ENCODE data around the gene SLC28A3.

SLC28A3 gene

DNA sequence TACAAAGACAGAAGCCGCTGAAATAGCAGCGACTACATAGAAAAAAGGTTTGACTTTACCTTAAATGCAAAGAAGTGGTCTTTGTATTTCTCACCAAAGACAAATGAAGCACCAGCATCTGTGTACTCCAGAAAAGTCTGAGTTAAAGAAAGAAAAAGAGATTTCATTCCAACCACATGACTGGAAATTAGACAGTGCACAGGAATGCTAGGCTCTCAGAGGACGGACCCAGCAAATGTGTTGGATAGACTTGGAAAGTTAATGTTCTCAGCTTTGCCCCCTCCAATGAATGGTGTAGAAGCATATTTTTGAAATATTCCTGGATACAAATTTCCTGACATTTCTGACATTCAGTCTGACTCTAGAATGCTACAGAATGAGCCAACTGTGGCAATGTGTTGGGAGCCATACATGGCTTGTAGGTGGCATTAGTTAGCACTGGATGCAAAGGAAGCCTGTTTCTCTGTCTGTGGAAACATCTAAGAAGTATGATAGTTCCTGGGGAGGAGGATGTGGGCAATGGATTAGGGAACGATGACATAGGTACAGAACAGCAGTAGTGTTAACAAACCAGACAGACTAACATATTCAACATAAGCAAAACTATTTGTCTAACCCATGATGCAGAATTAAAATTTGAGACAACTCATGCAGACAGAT is 43.3 kb downstream of the SLC28A3 start:
- no peak for DNase-seq (ENCODE audit: low spot score)

DNA sequence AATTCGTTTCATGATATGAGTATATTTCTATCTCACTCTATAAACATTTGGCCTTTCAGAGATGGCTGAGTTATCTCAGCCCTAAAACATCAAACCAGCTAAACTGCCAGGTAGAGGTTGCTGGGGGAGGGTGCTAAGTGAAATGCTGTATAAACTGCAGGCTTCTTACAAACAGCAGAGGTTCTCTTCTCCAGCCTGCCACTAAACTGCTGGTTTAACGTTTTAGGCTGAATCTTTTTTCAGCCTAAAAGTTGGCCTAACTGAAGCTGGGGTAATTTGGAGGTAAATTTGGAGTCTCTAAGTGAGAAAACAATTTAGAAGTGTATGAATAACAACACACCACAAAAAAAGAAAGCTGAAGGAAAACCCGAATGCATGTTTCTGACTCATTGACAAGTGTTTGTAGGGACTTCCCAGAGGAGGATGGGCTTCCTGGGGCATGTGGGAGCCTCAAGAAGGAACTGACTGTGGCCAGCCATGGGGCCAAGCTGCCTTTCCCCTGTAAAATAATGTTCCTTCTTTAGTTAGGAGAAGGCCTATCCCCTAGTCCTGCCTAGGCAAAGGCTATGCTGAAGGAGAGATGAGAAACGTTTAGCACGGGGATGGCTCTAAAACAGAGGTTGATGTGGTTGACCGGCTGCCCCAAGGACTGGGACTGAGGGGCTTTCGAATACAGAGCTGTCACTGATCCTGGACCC is 44.3 kb downstream of the SLC28A3 start:
- DNase-seq (ENCODE audit: low spot score): no peak

DNA sequence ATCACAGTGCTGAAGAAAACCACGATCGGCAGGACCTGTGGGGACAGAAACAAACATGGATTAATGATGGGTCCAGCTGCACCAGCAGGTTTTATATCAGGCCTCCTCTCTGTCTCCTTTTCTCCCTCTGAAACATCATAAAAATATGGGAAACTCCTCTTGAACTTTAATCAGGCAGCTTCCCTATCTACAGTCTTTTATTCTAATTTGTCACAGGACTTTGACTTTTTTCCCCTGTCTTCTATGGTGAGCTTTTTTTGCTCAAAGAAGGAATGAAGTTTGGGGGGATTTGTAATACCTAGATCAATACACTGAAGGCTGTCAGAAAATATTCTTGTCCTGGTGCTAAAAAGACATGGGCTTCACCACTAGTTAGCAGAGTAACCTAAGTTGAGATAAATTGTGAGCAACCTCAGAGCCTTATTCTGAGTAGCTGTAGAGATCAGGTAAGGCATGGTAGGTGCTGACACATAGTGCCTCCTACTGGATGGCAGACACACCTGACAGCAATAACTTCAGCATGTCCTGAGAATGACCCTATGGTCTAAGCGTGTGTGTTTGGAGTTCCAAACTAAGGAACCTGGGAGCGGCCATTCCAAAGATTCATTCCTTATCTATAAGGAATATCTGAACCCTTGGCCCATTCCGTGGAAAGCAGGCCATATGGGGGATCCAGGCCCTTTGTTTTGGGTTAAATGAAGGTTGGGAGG is 46.2 kb downstream of the SLC28A3 start:
- DNase-seq (ENCODE audit: low spot score): no peak

DNA sequence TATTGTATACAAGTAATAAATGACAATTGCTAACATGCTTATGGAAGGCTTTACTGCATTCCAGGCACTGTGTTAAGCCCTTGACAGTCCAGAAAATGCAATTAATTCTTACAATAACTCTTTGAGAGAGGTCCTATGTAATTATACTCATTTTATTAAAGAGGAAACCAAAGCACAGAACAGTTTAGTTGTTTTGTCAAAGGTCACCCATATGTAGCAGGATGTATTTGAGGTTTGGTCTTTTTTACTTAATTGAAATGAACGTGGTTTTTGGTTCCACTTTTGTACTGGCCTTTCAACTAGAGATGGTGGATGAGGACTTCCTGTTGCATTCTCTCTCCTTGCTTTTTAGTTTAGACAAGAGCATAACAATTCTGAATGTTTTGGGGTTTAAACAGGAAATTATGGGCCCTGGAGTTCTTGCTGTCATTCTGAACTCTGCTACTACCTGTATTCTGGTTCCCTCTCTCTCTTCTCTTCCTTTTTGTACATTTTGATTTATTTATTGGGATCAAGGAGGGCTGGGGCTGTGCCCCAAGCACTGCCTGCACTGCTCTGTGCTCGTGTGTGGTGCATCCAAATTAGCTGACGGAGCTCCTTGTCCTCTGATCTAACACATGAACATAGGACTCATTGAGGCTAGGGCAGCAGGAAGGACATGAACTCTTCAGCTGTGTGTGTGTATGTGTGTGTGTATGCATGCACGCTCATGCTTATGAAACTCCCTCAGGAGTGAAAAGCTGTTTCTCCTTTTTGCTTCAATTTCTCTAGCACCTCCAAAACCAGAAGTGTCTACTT is 47.4 kb downstream of the SLC28A3 start:
- DNase-seq (ENCODE audit: low spot score): no peak

DNA sequence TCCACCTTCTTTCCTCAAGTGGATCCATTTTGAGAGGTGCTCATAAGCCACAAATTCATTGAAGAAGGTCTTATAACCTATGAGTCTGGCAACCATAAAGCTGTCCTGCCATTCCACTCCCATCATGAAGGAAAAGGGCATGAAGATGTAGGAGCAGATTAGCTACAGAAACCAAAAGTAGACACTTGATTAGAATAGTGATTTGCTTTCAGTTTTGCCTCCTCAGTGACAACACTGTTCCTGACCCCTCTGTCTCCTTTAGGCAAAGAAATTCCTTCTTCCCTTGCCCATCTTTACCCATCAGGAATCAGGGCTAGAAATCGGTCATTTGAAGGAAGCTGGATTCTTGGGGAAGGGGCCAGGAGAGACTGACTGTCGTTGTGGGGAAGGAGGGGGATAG is 55.2 kb downstream of the SLC28A3 start:
- DNase-seq (ENCODE audit: low spot score): no peak

DNA sequence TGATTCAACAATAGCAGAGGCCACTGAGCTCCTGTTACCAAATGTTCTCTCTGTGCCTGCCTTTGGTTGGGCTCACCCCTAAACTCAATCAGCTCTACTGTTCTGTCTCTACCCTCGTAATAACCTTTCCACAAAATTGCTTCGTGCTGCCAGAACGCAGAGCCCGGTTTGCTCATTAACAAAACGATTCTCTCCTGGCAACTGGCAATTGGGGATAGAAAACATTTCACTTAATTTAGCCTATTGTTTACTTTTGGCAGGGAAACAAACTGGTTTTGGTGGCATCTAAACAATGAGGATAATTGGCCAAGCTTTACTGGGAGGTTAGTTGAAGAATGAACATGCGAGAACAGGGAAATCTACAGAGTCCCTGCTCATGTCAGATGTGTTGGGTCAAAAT is 56.6 kb downstream of the SLC28A3 start:
- DNase-seq (ENCODE audit: low spot score): no peak

DNA sequence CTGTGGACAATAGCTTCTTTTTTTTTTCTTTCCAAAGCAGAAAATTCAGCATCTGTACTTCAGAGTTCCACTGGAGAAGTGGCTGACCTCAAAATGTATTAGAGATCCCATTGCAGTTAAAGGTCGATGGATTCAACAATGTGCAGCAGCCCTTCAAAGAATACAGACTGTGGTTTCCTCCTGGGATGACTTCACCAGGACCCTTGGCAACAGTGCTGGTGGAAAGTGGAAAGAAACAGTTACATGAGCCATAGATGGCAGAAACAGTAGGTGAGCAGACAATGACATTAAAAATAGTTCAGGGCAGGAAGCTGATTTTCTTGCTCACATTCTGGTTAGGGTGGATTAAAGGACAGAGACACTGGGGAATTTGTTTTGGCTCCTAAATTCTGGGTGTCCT is 62.4 kb downstream of the SLC28A3 start:
- DNase-seq (ENCODE audit: low spot score): no peak

DNA sequence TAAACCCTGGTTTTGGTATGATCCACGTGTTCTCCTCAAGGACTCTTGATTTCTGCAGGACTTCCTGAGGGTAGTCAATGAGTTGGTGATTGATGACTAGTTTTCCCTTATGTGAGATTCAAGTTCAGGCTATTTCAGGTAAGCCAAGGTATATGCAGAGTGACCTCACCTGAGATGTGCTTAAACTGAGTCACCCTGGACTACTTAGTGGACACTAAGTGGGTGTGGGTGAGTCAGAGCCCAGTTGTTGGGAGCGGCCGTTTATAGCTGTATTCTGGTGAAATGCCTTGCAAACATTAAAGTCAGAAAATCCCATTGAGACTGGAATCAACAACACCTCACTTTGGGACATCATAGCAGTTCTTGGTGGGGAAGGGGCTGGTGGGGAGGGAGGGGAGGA is 62.9 kb downstream of the SLC28A3 start:
- no peak for DNase-seq (ENCODE audit: low spot score)

DNA sequence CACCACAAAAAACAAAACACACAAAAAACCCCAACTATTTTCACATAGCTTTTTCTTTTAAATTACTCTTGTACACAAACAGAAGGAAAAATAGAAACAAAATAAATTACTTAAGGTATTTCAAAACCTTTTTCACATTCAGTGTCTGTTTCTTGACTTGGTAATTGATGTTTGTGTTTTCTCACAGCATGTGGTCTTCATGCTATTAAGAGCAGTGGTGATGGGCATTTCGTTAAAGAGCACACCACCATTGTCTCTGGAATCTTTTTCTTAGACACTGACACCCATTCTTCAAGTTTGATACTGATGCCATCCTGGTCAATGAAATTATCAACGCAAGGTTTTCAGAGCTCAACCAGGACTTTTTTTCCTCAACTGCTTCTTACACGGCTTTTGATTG is 63.8 kb downstream of the SLC28A3 start:
- no peak for DNase-seq (ENCODE audit: low spot score)

DNA sequence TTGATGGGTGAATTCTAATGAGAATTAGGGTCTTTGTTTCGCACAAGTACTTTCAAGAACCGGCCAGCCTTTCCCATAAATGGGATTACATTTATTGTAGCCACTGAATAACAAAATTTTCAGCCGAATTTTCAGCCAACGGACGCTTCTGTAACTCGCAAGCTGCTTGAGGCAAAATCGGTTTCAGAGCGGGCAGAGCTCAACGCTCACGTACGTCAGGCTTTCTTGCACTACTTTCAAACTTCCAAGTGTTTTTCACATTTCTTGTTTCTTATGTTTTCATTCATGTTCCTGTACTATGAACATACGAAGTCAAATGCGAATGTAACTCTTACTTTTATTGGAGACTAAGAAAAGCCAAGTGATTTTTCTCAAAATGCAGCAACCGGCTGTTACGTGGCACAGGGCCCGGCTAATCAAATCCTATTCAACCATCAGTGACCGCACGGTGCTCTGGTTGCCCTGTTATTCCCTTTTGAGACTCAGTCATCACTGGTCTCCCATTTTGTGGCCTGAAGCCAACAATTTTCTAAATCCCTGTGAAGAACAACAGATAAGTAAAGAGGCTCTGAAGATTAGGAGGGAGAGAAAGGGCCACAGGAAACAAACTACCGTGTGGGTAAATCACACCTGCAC is 68.5 kb downstream of the SLC28A3 start:
- DNase-seq (ENCODE audit: low spot score): no peak

DNA sequence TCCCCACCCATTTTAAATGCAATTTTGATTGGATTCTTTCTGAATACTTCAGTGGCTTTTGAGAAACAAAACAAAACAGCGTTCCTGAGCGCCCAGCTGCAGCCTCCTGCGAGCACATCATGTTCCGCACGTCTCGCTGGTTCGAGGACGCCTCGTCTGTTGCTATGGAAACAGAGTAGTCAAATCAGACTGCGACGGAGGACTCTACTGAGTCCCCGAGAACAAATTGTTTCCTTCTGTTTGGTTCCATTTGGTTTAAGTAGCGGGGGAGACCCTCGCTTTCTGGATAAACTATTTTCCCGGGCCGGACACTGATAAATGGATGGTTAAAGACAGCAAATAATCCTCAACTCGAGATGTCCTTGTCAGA is 69.0 kb downstream of the SLC28A3 start:
- DNase-seq (ENCODE audit: low spot score): no peak

DNA sequence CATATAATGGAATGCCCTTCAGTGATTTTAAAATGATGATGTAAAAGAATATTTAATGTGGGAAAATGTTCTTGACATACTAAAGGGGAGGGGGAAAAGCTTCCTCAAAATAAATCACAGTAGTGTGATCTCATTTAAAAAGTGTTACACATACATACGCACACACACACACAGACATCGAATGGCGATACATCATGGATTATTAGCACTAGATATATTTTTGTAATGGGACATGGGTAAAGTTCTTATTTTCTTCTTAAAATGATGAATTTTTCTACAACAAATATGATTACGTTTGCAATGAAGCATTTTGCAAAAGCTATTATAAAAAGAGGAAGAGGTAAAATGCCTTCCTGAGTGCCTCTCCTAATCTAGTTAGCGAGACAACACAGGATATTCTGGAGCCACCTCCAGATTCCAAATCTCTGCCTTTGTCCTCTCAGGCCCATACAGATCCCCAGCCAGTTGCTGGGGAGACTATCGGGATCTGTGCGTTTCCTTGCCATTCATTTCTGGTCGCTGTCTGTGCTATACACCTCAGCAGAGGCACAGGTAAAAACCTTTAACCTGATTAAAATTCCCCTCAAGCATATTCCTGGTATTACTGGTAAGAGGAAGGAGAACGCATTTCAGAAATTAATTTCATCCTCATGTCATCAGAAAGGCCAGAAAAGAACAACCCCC is 69.6 kb downstream of the SLC28A3 start:
- DNase-seq (ENCODE audit: low spot score): no peak

DNA sequence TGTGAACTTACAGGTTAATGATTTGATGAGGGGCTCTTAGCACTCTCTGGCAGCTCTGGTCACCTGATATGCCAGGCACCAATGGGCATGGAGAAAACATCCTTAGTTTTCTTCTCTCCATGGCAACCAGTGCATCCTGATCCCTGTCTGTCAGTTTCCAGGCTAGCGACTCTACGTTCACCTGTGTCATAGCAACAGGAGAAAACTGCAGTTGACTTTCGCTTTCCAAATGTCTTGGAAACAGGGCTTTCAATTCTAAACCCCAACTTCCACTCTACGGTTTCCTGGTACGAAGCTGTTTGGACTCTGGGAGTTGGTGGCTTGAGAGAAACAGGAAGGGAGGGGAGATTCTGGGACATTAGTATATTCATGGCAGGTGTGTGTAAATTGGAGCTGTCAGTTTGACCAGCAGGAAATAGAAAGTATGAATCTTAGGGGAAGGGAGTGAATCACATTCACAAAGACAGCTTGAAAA is 74.4 kb downstream of the SLC28A3 start:
- no peak for DNase-seq (ENCODE audit: low spot score)

DNA sequence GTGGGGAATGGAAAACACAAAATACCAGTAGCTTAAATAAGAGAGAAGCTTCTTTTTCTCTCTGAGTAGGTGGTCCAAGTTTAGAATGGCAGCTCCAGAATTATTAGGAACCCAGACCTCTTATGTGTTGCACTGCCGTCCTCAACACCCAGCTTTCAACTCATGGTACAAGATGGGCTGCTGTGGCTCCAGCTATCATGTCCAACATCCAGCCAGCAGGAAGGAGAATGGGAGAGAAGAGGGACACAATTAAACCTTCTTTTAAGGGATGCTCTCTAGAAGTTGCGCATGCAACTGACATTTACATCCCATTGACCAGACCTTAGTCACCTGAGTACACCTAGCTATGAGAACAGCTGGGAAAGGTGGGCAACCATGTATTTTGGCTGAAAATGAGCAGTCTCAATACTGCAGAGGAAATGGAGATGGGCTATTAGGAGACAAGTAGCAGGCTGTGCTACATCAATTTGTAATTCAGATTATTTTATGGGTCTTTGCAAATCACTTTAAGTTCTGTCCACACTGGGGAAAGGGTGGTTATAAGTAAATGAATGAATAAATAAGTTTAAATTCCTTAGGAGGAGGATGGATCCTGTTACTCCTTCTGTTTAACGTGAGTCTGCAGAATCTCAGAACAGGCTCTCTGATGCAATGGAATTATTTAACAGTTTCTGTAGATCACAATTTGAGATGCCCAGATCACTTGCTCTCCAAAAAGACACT is 76.1 kb downstream of the SLC28A3 start:
- DNase-seq (ENCODE audit: low spot score): no peak

DNA sequence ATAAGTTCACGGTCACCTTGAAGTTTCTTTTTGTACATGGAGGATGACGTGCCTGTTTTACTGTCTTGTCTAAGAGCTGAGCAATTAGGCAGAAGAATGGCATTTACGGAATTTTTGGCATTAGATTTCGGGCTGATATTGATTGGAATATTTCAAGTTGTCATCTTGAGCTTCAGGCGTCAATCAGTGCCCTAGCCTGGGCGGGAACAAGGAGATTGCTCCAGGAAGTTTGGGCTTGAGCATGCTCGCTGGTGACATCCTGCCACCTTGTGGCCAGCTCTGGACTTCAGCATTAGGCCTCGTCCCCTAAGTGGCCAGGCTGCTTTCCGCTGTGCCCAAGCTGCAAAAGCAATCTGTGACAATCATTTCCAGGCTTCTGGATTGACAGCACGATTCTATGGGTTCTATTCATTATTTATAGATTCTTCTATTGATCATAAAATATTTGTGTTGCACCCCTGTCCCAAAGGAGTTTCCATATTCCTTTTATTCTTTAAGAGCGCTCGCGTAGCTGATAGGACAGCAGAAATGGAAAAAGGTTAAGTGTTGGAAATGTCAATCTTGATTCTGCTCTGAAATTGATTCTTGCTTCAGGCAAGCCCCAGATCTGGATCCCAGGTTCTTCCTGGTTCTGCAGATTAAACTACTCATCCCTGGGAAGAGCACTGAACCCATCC is 79.3 kb downstream of the SLC28A3 start:
- peak; percentile 76 for DNase-seq (ENCODE audit: low spot score)

DNA sequence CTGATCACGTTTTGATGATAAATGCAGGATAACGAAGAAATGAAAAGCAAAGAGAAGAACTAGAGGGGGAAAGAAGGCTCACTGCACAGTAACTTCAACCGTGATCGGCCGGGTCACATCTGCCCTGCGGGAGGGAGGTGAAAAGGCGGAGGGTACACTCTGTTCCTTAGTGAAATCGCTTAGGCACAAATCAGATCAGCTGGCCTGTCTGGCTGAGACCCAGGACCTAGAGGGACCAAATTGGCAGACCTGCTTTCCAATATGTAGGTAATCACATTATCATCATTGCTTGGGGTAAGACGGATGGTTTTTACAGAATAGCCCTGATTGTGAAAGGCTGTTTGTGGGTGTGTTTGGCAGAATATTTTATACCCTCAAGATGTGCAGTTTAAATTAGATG is 82.2 kb downstream of the SLC28A3 start:
- DNase-seq (ENCODE audit: low spot score): no peak

DNA sequence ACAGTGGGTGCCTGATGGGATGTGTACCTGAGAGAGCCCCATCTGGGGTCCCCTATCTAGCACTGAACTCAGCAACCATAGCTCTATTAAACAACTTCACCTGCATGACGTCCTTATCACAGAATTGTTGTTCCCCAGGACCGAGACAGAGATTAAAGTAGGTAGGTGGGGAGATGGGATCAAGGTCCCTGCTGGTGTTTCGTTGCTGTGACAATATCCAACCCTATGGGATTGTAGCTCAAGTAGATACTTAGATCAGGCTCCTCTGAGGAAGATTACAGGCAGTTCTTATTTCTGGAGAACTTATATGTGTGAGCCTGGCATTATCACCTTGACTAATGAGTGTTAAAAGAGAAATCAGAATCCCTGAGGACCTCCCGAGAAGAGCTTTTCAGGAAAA is 84.9 kb downstream of the SLC28A3 start:
- DNase-seq (ENCODE audit: low spot score): no peak

DNA sequence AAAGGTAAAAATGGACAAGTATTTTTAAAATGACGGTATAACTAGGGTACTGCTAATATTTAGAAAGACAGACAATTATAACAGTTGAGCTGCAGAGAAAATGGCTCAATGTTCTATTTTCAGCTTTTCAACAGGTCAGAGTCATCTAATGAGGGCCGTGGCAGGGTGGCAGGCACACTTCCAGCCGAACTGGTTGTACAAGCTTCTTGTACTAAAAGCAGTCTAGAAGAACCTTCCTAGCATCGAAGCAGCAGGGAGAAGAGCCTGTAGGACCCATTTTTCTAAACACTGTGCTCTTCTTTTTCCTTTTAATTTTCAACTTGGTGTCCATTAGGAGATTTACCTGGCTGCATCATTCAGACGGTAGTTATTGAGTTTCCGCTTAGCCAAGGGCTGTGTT is 85.6 kb downstream of the SLC28A3 start:
- DNase-seq (ENCODE audit: low spot score): no peak

DNA sequence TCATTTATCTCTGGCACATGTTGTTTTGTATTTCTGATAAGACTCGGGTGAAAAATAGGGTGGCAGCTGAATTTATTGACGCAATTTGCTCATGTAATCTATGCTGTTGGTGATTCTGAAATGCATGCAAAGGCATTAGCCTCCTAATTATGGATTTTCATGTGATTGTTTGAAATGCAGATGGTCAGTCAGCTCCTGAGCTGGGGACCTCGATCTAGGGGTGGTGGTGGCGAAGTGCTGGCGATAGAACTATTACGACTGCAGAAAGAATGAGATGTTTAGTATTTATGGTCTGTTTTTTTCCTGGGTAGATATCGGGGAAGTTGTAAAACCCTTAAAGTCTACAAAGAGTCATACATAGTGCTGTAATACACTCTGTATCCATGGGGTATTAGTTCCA is 88.6 kb downstream of the SLC28A3 start:
- no peak for DNase-seq (ENCODE audit: low spot score)

DNA sequence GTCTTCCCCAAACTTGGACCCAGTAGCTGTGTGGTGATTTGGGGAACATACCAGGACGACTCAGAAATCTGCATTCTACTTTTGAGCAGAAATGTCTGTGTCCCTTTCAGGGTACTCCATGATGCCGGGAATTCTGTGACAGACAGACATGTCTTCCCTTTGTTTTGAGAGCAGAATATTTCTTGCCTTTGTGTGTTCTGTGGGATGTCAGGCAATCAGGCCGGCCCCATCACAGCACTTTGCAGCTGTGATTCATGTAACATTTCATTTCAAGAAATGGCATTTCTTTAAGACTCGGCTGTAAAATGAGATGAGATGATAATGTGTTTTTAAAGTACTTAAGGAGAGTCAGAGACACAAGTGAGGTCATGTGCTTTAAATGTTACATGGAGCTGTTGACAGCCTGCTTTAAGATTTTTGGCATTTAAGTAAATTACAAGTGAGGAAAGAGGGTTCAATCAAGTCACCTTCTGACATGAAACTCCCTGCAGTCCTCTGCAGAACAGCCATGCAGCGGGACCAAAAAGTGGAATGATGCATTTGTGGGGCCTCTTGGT is 98.7 kb downstream of the SLC28A3 start:
- DNase-seq (ENCODE audit: low spot score): no peak

Measured in RKO (cell line).